HG03521 (cell line): ENCODE data around the gene C8B.

Experiments used
- ATAC-seq: cut with Tn5 transposase; IDR thresholded peaks from one replicate; pipeline ENCODE4 v1.9.1; 2021; ENCODE audit warnings: mild to moderate bottlenecking, moderate library complexity; ENCODE audit not compliant: unreplicated experiment

C8B gene

GRCh38 chr1:56905667-56906066, 60.1 kb downstream of the C8B start:
- no peak for ATAC-seq

GRCh38 chr1:56904663-56905397, 61.0 kb downstream of the C8B start:
- ATAC-seq: no peak

- no peak for ATAC-seq
Observed at GRCh38 chr1:56903778-56904177, 62.0 kb downstream of the C8B start.

- no peak for ATAC-seq
Observed at GRCh38 chr1:56901716-56902115, 64.1 kb downstream of the C8B start.

- no peak for ATAC-seq
Observed at GRCh38 chr1:56898879-56899278, 66.9 kb downstream of the C8B start.

- ATAC-seq: no peak
Observed at GRCh38 chr1:56898005-56898373, 67.8 kb downstream of the C8B start.

GRCh38 chr1:56897150-56898004, 68.4 kb downstream of the C8B start:
- no peak for ATAC-seq

- ATAC-seq: no peak
Observed at GRCh38 chr1:56894014-56894413, 71.8 kb downstream of the C8B start.

GRCh38 chr1:56890229-56890628, 75.6 kb downstream of the C8B start:
- ATAC-seq: no peak

- ATAC-seq: no peak
Observed at GRCh38 chr1:56881417-56881816, 84.4 kb downstream of the C8B start.

GRCh38 chr1:56880774-56881173, 85.0 kb downstream of the C8B start:
- no peak for ATAC-seq
